SHP77 (cell line): ENCODE data around the gene C6orf62.
"Not testable (repeated sequence)": the region's sequence is repeated elsewhere in the genome, so short reads cannot be mapped to it uniquely, and the experiment has no call there.

Experiments
- DNase-seq, 2 experiments: peaks; one replicate each; lab custom pipeline; 2025; lab: John Stamatoyannopoulos, UW

Gene C6orf62

DNA sequence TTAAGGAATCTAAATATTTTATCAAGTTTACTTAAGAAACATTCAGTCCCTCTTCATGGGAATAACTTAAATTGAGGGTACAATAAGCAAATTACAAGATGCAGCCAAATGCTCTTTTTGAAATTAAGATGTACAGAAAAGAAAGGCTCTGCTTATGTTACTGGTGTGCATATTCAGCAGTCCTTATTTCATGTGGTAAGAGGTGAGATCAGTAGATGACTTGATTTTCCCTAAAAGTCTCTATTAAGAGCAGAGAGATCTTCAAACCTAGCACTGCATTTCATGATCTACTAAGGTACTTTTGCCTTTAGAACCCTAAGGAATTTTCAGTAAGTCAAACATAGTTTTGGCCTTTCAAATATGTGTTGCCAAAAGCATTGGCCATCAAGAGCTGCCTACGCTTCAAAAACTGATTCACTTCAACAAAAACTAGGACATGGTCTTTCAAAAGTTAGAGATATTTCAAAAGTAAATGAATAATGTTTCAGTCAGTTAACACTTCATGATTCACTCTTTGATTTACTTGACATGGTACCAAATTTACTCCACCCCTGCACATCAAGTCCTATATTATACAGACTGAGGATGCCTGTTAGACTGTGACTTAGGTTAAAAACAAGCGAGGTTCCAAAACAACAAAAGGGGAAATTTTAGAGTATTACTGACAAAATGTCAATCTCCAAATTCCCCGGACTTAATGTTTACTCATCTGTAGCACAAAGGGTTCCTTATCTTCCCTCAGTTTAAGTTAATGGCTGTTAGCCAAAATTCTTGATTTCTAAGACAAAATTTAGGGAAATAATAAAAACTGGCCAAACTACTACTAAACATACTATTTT lies 19.2 kb downstream of the C6orf62 start:
- DNase-seq: no peak

DNA sequence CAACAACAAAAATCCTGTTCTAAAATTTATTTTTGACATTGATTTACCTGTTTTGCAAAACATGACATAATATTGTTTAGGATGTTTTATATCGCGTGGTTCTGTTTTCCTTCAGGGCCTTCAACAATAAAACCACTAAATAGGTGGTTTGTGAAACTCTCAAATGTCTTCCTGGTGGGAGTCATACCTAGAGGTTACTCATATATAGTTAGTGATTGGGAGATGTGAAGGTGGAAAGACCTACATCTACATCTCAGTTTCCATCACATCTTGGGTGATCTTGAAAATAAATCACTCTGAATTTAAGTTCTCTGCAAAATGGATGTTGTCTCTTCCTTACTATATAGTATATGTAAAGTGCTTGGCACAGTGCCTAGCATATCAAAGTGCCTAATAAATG lies 22.9 kb downstream of the C6orf62 start:
- DNase-seq: no peak

DNA sequence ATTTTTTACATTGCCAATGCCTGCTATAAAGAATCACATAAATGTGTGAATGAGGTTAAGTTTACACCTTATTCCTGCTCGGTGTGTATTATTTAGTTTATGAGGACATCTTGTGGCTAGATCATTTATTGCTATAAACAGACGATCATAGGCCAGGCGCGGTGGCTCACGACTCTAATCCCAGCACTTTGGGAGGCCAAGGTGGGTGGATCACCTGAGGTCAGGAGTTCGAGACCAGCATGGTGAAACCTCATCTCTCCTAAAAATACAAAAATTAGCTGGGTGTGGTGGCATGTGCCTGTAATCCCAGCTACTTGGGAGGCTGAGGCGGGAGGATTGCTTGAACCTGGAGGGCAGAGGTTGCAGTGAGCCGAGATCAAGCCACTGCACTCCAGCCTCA lies 23.3 kb downstream of the C6orf62 start:
- peak; percentile 19 to 32 for DNase-seq

DNA sequence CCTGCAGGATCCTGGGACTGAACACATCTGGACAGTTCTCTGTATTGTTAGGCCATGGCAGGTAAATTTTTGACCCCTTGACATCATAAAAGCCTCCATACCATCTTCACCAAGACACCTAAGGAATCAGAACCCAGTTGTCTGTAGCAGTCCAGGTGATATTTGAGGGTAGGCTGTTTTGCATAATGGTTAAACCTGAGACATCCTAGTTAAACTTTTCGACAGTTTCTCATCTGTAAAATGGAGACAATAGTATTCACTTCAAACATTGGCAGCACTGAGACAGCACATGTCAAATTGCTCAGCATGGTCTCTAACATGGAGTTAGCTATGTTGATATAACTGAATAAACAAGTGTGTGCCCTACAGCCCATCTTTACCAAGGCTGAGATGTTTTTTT lies 24.8 kb downstream of the C6orf62 start:
- no peak for DNase-seq

DNA sequence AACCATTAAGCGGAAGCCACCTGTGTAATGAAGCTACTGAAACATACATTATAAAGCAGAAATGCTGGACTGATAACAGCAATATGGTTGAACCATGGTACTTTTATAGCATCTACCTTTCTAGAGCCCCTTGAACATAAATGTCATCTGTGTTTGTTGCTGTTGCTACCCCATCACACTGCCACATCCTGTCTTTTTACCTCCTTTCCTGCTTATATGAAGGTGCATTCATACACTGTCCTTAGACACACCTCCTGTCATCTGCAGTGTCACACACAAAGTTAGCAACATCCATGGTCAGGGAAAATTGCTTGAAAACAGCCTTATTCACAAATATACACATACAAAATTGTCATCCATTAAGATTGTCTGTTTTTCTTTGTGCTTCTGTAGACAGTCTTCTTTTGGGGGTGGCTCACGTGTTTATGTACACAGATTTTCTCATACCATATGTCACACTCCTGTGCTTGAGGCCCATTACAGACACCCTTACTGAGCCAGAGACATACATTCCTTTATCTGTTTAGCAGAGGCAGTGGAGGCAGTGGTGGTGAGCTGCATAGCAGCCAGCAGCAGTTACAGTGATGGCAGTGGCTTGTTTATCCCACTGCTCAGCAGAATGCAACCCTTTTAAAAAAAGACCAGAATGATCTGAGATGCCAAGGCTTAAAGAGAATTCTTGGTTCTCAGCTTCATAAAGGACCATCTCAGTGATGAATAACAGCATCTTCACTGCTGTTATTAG lies 25.9 kb downstream of the C6orf62 start:
- DNase-seq: no peak

DNA sequence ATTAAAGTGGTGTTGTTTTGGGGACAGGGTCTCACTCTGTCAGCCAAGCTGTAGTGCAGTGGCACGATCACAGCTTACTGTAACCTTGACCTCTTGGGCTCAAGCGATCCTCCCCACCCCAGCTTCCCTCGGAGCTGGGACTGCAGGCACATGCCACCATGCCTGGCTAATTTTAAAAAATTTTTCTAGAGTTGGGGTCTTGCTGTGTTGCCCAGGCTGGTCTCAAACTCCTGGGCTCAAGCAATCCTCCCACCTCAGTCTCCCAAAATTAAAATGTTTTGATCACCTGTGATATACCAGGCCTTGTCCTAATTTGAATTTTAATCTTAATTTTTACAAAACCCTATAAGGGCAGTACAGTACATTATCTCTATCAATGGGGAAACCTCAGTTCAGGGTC lies 26.5 kb downstream of the C6orf62 start:
- DNase-seq: no peak

DNA sequence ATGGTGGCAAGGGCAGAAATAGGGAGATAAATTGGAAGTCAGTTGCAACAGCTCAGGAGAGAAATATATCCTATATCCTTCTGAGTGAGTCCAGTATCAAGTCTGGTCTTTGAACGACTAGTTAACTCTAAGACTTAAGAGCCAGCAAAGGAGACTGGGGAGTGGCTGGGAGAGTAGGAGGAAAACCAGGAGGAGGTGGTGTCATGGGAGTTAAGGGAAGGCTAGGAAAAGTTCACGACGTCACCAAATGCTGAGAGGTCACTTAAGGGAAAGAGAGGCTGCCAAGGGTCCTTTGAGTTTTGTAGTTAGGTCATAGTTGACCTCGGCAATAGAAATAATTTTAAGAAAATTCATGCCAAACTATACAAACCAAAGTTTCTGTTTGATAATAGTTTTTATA lies 27.0 kb downstream of the C6orf62 start:
- no peak for DNase-seq

DNA sequence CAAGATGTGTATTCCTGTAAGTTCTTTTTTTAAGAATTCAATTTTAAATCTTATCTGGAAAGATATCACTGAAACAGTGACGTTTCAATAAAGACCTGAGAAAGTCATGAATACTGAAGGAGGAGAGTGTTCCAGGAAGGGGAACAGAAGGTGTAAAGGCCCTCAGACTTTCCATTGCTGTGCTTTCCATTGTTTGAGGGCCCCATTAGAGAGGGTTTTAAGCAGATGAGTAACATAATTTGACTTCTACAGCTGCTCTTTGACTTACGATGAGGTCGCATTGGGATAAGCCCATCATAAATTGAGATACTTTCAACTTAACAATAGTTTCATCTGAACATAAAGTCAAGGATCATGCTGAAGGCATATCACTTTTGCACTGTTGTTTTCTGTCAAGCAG lies 27.4 kb downstream of the C6orf62 start:
- no peak for DNase-seq

DNA sequence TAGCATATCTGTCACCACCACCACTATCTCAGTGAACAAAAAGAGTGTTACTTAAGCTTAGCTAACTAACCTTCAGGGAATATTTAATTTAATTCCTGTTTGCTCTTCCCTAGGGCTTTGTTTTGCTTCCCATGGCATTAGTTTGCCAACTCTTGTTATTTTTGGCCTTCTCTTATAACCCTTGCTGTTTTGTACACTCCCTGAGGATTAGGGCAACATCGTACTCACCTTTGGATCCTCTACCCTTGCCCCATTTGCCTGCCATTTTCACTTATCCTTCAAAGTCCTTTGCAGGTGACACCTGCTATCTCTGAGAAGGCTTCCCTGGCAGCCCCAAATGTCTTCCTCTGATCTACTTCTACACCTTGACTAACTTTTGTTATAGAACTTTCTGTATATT lies 28.4 kb downstream of the C6orf62 start:
- no peak for DNase-seq

DNA sequence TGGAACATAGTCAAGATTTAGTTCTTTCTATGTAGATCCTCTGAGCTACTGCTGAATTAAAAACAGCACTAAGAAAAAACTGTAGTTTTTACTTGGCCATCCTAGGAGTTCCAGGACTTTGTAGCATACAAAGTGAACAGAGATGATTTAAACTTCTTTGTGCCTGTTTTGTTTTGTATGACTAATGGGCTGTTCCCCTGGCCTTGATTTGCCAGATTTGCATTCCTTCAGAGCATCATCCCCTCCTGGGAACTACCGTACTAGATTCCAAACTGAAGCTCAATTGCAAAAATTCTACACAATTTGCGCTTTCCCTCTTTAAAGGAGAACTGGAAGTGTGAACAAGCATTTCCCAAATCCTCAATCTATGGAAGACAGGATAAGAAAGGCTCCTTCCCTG lies 29.0 kb downstream of the C6orf62 start:
- DNase-seq: no peak

DNA sequence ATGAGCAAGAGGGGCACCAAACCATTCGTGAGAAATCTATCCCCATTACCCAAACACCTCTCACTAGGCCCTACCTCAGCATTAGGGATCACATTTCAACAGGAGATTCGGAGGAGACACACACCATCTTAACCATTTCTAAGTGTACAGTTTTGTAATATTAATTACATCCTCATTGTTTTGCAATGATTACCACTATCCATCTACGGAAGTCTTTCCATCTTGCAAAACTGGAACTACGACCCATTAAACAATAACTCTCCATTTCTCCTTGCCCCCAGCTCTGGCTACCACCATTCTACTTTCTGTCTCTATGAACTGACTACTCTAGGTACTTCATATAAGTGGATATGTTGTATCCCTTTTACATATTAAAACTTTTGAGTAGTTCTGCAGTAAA lies 32.0 kb downstream of the C6orf62 start:
- no peak for DNase-seq

DNA sequence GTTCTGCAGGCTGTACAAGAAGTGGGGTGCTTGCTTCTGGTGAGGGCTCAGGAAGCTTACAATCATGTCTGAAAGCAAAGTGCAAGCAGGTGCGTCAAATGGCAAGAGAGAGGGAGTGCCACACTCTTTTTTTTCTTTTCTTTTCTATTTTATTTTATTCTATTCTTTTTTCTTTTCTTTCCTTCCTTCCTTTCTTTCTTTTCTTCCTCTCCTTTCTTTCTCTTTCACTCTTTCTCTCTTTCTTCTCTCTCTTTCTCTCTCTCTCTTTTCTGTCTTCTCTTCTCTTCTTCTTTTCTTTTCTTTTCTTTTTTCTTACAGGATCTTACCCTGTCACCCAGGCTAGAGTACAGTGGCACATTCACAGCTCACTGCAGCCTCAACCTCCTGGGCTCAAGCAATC lies 32.5 kb downstream of the C6orf62 start:
- no peak for DNase-seq

DNA sequence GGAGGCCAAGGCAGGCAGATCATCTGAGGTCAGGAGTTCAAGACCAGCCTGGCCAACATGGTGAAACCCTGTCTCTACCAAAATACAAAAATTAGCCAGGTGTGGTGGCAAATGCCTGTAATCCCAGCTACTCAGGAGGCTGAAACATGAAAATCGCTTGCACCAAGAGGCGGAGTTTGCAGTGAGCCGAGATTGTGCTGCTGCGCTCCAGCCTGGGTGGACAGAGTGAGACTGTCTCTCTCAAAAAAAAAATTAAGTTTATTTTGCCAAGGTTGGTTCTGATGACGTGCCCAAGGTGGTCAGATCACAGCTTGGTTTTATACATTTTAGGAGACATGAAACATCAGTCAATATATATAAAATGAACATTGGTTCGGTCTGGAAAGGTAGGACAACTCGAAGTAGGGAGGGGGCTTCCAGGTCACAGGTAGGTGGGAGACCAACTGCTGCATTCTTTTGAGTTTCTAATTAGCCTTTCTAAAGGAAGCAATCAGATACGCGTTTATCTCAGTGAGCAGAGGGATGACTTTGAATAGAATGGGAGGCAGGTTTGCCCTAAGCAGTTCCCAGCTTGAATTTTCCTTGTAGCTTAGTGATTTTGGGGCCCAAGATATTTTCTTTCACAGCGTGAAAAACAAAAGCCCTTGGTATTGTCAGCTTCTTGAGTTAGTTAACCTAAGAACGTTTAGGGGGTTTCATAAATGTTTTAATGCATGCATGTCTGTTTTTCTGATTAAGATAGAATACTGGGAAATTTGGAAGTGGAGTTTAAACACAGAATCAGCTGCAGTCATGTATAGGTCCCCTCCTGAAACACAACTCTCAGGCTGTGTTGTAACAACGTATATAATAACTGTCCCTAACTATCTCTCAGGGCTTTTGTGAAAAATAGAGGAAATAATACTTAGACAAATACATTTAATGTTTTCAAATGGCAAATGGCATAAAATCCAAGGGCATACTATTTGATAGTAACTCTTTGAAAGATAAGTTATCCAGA lies 35.4 kb downstream of the C6orf62 start:
- DNase-seq: no peak

DNA sequence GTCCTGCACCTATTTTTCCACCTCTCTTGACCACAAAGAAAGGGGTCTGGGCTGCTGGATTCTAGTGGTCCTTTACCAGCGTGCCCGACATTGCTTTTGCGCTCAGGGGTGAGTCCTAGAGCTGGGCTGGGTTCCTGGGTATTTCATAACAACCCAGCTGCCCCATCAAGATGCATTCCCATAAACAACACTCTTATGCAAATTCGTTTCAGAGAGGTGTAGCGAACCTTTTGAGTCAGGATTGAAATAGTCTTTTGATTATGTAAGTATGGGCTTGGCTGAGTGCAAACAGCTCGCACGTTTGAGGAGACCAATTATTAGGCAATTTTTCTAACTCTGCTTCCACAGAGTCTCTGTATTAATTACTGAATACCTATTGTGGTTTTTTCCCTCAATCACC lies 38.4 kb downstream of the C6orf62 start:
- DNase-seq: no peak

DNA sequence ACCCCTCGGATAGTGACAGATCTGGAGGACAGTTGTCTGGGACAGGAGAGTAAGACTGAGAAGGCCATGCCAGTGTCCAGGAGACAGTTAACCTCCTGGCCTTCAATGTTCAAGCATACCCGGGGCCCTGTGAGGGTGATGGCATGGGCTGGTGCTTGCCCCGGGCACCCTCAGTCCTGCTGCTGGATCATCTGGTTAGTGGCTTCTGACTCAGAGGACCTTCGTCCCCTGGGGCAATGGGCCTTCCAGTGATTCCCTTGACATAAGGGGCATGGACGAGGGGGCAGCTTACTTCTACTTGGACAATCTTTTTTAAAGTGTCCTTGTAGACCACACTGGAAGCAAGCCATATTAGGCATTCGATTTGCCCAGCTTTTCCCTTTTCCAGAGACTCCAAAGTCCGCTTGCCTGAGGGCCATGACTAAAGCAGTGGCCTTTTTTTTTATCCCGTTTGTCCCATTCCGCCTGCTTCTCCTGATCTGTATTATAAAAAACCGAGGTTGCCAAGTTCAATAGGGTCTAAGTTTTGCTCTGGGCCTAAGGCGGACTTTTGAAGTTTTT lies 40.1 kb downstream of the C6orf62 start:
- not testable (repeated sequence) for DNase-seq

DNA sequence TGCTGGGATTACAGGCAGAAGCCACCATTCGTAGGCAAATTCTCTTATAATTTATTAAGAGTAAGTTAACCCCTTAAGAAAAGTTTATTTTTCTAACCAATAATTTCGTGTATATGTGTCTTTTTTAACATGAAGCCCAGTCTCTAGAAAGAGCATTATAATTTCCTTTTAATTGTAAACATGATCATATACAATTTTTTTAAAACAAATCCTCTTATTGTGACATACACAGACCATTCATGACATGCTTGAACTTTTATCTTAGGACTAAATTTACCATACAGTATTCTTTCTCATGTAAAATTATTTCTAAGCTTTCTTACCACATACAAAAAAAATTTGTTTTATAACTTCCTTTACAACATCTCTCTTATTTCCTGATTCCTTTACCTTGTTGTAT lies 45.3 kb downstream of the C6orf62 start:
- DNase-seq: no peak

DNA sequence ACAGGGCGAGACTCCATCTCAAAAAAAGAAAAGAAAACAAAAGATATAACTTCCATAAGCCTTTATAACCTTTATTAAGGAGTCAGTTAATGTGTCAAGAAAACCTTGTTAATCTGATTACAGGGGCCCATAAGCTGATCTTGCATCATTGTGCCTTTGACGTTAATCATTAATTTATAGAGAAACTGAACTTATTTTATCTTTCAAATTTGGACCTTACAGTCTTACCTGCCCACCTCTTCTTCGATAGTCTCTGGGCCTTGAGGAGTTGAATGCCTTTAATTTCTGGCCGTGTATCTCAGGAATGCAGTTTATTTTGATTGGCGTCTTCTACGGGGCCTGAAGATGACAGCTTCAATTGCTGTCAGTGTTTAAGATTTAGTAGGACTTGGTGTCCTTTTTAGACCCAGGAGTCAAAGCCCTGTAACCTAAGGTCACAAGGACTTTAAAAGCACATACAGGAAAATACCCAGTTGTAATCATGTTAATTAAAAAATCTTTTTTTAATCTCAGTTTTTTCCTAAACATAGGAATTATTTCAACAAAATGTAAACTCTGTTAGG lies 46.3 kb downstream of the C6orf62 start:
- no peak for DNase-seq

DNA sequence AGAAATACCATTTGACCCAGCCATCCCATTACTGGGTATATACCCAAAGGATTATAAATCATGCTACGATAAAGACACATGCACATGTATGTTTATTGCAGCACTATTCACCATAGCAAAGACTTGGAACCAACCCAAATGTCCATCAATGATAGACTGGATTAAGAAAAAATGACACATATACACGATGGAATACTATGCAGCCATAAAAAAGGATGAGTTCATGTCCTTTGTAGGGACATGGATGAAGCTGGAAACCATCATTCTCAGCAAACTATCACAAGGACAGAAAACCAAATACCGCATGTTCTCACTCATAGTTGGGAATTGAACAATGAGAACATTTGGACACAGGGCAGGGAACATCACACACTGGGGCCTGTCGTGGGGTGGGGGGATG lies 47.9 kb downstream of the C6orf62 start:
- not testable (repeated sequence) for DNase-seq

DNA sequence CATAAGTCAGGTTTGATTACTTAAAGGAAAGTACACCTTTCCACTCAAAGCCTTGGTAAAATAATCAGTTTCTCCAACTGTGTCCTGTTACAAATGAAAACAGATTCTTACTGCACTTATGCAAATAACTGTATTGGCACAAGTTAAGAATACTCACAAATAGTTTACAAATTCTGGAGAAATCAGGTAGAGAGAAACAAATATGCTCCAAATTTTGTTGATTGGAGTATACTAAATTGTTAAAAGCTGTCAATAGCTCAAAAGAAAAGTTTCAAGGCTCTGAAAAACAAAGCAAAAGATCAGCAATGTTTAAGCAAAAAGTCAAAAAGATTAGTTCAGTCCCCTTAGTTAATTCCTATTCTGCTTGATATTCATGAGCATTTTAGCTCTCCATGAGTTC lies 48.5 kb downstream of the C6orf62 start:
- DNase-seq: not testable (repeated sequence)

DNA sequence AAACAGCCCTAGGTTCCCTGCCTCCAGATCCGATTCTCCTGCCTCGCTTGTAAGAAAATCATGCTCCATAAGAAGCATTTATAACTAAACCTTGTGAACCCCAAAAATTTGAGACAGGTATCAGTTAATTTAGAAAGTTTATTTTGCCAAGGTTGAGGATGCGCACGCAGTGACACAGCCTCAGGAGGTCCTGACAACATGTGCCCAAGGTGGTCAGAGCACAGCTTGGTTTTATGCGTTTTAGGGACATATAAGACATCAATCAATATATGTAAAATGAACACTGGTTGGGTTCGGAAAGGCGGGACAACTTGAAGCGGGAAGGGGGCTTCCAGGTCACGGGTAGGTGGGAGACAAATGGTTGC lies 50.0 kb downstream of the C6orf62 start:
- no peak for DNase-seq
